ENCODE data around the gene SLC5A6. TPM values are rescaled to one million over a fixed set of nuclear protein-coding genes. Genes with fewer than 3 reads are reported as not detected.

Gene SLC5A6
- total and polyA plus RNA-seq, 2 donors (not counting 1 experiment from before 2014, with no cell fraction given) = 50.8 to 52.6 TPM

DNA sequence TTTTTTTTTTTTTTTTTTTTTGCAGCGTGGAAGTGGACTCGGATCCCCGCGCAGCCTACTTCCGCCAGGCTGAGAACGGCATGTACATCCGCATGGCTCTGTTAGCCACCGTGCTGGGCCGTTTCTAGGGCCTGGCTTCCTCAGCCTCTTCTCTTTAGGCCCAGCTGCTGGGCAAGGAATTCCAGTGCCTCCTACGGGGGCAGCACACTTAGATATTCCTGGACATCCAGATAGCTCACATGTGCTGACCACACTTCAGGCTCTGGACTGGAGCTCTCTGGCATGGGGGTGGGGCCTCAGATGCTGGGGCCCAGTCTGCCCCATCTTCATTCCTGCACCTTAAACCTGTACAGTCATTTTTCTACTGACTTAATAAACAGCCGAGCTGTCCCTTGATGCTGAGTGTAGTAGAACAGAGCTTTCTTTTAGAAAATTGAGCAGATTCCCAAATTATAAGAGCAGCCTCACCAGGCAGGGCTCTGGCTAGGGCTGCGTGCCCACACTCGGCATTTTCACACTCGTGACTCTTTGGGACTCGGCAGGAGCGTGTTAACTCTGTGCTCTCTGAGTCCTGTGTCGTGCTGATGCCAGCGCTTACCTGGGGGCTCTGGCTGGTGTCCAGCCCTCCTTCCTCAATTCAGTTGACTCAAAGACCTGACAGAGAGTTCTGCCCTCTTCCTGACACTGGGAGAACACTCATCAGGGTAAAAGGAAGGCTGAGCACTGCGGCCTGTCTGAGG lies 31.5 kb upstream of the SLC5A6 start:
- ChIA-PET POLR2A (interaction anchor here (0.7 kb wide), 1 partner anchor 32 kb away, joined by 15 read pairs; no protein-coding TSS in a partner anchor), CTCF (no interaction called here)
- TF ChIP-seq, protein P1, sequence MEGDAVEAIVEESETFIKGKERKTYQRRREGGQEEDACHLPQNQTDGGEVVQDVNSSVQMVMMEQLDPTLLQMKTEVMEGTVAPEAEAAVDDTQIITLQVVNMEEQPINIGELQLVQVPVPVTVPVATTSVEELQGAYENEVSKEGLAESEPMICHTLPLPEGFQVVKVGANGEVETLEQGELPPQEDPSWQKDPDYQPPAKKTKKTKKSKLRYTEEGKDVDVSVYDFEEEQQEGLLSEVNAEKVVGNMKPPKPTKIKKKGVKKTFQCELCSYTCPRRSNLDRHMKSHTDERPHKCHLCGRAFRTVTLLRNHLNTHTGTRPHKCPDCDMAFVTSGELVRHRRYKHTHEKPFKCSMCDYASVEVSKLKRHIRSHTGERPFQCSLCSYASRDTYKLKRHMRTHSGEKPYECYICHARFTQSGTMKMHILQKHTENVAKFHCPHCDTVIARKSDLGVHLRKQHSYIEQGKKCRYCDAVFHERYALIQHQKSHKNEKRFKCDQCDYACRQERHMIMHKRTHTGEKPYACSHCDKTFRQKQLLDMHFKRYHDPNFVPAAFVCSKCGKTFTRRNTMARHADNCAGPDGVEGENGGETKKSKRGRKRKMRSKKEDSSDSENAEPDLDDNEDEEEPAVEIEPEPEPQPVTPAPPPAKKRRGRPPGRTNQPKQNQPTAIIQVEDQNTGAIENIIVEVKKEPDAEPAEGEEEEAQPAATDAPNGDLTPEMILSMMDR (IDR thresholded peaks at IDR 0.05) = no peak
- TF ChIP-seq EZH2 (IDR thresholded peaks at IDR 0.05; ENCODE audit: borderline replicate concordance, insufficient read depth, low read depth, low read length, poor library complexity, severe bottlenecking) = no peak
- WGBS (ENCODE audit: insufficient coverage) = 98% methylated on average over 17 of the region's 19 CpGs
- H3K4me1 ChIP-seq (ENCODE audit: control insufficient read depth in 2 of 2, insufficient read depth in 2 of 2, low read length in 2 of 2) = no peaks in the 10 kb centered on the region
- Mint-ChIP-seq H3K27me3 (peaks cover 5% of the 10 kb centered on the region), H3K9me3 (ENCODE audit: insufficient read depth) (no peaks in the 10 kb centered on the region), H3K4me3 (no peak overlapping the region), H3K4me1 (no peaks in the 10 kb centered on the region), H3K27ac (no peak overlapping the region)
- H3K27ac ChIP-seq (ENCODE audit: low read length in 2 of 2) = no peak overlapping the region
- no peaks in the 10 kb centered on the region for H3K79me2 ChIP-seq (ENCODE audit: control insufficient read depth, insufficient read depth, low read length)
- no peak overlapping the region for H3K4me3 ChIP-seq (ENCODE audit: control extremely low read depth in 1 of 5, extremely low read depth in 1 of 5, insufficient read depth in 1 of 5, low read depth in 2 of 5, low read length in 4 of 5)
- peaks cover 0 to 49% of the 10 kb centered on the region in 2 experiments for H3K36me3 ChIP-seq (replicated peaks in 1 of 2; ENCODE audit: control extremely low read depth in 1 of 2, control insufficient read depth in 1 of 2, extremely low read depth in 1 of 2, insufficient read depth in 2 of 2, low read length in 1 of 2)
- no peak overlapping the region for H3K4me2 ChIP-seq (replicated peaks; ENCODE audit: low read depth, low read length, poor library complexity, severe bottlenecking)
- no peaks in the 10 kb centered on the region for H3K9me3 ChIP-seq (ENCODE audit: control extremely low read depth in 1 of 3, control insufficient read depth in 2 of 3, insufficient read depth in 1 of 3, low read length in 2 of 3)
- ATAC-seq (ENCODE audit: low read depth) (no peak), DNase-seq (no peak)
- intact Hi-C loops (cut with micrococcal nuclease) = no loop called here
- no peaks in the 10 kb centered on the region for H4K20me1 ChIP-seq (ENCODE audit: control insufficient read depth, insufficient read depth, low read length, poor library complexity, severe bottlenecking)
- H3K27me3 ChIP-seq (replicated peaks in 1 of 4; ENCODE audit: control extremely low read depth in 1 of 4, control insufficient read depth in 3 of 4, insufficient read depth in 4 of 4, low read length in 3 of 4) = no peaks in the 10 kb centered on the region
- H2AFZ ChIP-seq (ENCODE audit: insufficient read depth, low read depth, low read length, poor library complexity, severe bottlenecking) = no peak overlapping the region
- no peak overlapping the region for H3K9ac ChIP-seq (ENCODE audit: low read length)

DNA sequence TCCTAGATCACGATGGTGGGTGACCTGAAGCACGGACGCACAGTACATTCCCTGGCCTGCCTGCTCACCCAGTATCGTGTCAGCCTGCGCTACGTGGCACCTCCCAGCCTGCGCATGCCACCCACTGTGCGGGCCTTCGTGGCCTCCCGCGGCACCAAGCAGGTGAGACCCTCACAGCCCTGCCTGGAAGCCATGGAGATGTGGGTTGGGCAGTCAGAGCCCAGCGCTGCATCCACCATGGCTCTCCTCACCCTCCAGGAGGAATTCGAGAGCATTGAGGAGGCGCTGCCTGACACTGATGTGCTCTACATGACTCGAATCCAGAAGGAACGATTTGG lies 30.5 kb upstream of the SLC5A6 start:
- Histone ChIP-seq H3K9me3 (ENCODE audit: control extremely low read depth in 1 of 3, control insufficient read depth in 2 of 3, insufficient read depth in 1 of 3, low read length in 2 of 3) (no peaks in the 10 kb centered on the region), H3K36me3 (replicated peaks in 1 of 2; ENCODE audit: control extremely low read depth in 1 of 2, control insufficient read depth in 1 of 2, extremely low read depth in 1 of 2, insufficient read depth in 2 of 2, low read length in 1 of 2) (peaks cover 0 to 59% of the 10 kb centered on the region in 2 experiments), H4K20me1 (ENCODE audit: control insufficient read depth, insufficient read depth, low read length, poor library complexity, severe bottlenecking) (no peaks in the 10 kb centered on the region), H3K79me2 (ENCODE audit: control insufficient read depth, insufficient read depth, low read length) (no peaks in the 10 kb centered on the region), H3K27ac (ENCODE audit: low read length in 2 of 2) (no peak overlapping the region), H3K27me3 (replicated peaks in 1 of 4; ENCODE audit: control extremely low read depth in 1 of 4, control insufficient read depth in 3 of 4, insufficient read depth in 4 of 4, low read length in 3 of 4) (no peaks in the 10 kb centered on the region), H3K9ac (ENCODE audit: low read length) (no peak overlapping the region), H3K4me3 (ENCODE audit: control extremely low read depth in 1 of 5, extremely low read depth in 1 of 5, insufficient read depth in 1 of 5, low read depth in 2 of 5, low read length in 4 of 5) (no peak overlapping the region), H3K4me1 (ENCODE audit: control insufficient read depth in 2 of 2, insufficient read depth in 2 of 2, low read length in 2 of 2) (no peaks in the 10 kb centered on the region), H2AFZ (ENCODE audit: insufficient read depth, low read depth, low read length, poor library complexity, severe bottlenecking) (no peak overlapping the region), H3K4me2 (replicated peaks; ENCODE audit: low read depth, low read length, poor library complexity, severe bottlenecking) (no peak overlapping the region)
- no peak for DNase-seq
- intact Hi-C loops (cut with micrococcal nuclease) = no loop called here
- WGBS (ENCODE audit: insufficient coverage) = 98% methylated on average over 10 of the region's 16 CpGs
- POLR2A ChIA-PET = no interaction called here
- no peak overlapping the region for H3K27ac Mint-ChIP-seq
- H3K9me3 Mint-ChIP-seq (ENCODE audit: insufficient read depth) = no peaks in the 10 kb centered on the region
- no peaks in the 10 kb centered on the region for H3K4me1 Mint-ChIP-seq
- ATAC-seq (ENCODE audit: low read depth) = no peak
- TF ChIP-seq, protein P1 (IDR thresholded peaks at IDR 0.05) = no peak
- no peak for TF ChIP-seq EZH2 (IDR thresholded peaks at IDR 0.05; ENCODE audit: borderline replicate concordance, insufficient read depth, low read depth, low read length, poor library complexity, severe bottlenecking)
- peaks cover under 1% of the 10 kb centered on the region for H3K27me3 Mint-ChIP-seq
- H3K4me3 Mint-ChIP-seq = no peak overlapping the region
- CTCF ChIA-PET = interaction anchor here (1.0 kb wide), 1 partner anchor 59 kb away, joined by 3 read pairs; no protein-coding TSS in a partner anchor

Measured in B cell (primary cell).